NOMO-1 (cell line): ENCODE results near the gene GEMIN7.

ENCODE experiments used
- DNase-seq, 2 experiments: peaks; one replicate each; lab custom pipeline; 2025; ENCODE audit not compliant: unreplicated experiment in 2 of 2; lab: John Stamatoyannopoulos, UW

Gene GEMIN7

GRCh38 chr19:45082170-45082569 is 3.1 kb downstream of the GEMIN7 start:
- no peak for DNase-seq

GRCh38 chr19:45086480-45086879 is 7.4 kb downstream of the GEMIN7 start:
- DNase-seq: no peak

GRCh38 chr19:45087531-45087930 is 8.5 kb downstream of the GEMIN7 start:
- DNase-seq: no peak

GRCh38 chr19:45090034-45090433 is 11.0 kb downstream of the GEMIN7 start:
- no peak for DNase-seq

GRCh38 chr19:45090606-45091005 is 11.5 kb downstream of the GEMIN7 start:
- no peak for DNase-seq

- DNase-seq: peak; percentile 95 to 97
Observed at GRCh38 chr19:45091031-45091923, 12.2 kb downstream of the GEMIN7 start.

DNA sequence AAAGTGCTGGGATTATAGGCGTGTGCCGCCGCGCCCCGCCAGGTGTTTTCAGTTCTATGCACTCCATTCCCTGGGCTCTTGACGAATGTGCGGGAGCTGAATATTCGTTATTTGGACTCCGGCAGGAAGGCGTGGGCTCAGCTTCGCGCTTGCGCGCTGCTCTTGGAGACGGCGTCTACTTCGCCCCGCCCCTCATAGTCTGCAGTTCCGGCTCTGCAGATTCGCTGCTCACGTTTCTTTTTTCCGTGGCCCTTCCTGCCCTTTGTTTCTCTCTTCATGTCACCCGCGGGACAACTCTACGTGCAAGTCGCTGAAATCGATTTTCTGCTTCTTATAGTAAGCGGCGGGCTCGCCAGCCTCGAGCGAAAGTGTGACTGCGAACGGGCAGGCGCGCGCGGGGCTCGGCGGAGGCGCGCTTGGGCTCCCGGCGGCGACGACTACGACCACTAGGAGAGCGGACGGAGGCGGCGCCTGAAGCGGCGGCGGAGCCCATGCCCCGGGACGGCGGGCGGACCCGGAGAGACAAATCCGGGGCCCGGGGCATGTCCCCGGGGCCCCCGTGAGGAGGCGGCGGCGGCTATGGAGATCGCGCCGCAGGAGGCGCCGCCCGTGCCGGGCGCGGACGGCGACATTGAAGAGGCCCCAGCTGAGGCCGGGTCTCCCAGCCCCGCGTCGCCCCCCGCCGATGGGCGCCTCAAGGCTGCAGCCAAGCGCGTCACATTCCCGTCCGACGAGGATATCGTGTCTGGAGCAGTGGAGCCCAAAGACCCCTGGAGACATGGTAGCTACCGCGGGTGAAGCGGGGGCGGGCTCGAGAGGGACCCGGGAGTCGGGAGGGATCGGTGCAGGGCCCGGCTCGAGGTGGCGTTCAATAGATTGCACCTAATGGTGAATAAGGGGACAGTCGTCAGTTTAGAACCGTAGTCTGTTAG is 14.0 kb downstream of the GEMIN7 start, which contains the start of gene PPP1R37:
TSS of gene PPP1R37 (plus strand) at position 433 of the 932 bp plus-strand sequence. CDS start at position 580, 147 bp downstream.
- peak; percentile 92 to 94 for DNase-seq

- no peak for DNase-seq
Observed at GRCh38 chr19:45094137-45094536, 15.1 kb downstream of the GEMIN7 start.

GRCh38 chr19:45094707-45095106 is 15.6 kb downstream of the GEMIN7 start:
- no peak for DNase-seq

- DNase-seq: no peak
Observed at GRCh38 chr19:45095496-45096413, 16.7 kb downstream of the GEMIN7 start.

DNA sequence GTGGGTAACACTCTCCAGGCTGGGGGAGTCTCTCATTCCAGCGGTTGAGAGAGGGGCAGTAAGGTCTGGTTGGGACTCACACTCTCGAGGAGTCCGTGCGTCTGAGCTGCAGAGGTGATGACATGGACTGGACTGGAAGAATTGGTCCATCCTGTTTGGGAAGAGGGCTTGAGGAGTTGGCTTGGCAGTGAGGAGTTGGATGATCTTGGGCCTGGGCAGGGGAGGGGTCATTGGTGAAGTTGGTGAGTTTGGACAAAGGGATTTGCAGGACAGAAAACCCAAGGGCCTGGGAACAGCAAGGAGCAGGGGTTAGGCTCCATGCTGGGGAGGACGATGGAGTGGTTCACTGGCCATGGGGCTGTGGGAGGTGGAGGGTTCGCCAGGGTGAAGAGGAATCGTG is 17.6 kb downstream of the GEMIN7 start:
- no peak for DNase-seq

DNA sequence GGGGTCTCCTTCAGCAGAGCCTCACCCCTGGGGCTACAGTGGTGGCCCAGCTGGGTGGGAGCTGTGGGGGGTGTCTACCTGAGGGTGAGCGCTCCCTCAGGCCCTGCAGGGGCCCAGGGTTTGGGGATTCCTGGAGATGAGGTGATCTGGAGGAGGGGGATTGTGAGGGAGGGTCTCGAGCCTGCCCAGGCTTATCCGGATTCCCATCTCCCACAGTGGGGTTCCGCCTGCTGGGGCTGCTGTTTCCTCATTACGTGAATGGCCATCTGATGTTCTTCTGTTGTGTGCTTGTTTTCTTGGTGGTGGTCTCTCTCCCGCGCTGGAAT is 18.4 kb downstream of the GEMIN7 start:
- DNase-seq: no peak

- DNase-seq: no peak
Observed at GRCh38 chr19:45097776-45098520, 18.9 kb downstream of the GEMIN7 start.

DNA sequence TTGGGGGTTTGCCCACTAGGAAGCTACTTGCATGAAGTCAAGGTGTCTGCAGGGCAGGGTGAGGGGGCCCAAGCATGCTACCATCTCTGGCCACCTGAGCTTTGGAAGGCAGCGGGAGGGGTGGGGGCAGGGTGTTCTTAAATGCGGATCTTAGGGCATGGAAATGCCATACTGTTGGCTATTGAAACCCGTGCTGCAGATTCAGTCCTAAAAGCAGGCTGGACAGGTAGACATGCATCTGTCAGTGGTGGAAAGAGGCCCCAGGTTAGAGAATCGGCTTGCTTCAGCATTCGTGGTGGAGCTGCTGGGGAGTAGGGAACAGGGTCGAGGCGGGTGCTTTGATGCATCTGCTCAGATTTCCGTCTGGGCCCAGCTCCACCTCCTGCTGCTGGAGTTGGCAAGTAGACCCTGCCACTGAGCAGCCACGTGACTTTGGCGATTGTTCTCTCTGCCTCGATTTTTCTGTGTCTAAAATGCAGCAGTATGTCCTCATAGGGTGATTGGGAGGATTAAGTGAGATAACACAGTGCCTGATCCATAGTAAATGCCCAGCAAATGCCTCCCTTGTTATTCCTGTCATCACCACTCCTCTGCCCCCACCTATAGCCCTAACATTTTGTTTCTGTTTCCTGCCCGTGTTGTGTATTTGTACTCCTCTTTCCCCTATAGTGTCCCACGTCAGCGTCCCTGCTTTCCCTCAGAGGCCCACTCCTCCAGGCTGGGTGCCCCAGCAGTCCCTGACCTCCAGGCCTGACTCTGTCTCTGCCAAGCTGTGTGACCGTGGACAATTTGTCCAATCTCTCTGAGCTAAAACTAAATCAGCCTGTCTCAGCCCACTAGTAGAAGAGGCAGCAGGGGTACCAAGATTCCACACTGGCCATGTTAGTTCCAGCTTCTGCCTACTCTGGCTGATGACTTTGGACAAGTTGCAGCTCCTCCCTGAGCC is 19.7 kb downstream of the GEMIN7 start:
- no peak for DNase-seq

DNA sequence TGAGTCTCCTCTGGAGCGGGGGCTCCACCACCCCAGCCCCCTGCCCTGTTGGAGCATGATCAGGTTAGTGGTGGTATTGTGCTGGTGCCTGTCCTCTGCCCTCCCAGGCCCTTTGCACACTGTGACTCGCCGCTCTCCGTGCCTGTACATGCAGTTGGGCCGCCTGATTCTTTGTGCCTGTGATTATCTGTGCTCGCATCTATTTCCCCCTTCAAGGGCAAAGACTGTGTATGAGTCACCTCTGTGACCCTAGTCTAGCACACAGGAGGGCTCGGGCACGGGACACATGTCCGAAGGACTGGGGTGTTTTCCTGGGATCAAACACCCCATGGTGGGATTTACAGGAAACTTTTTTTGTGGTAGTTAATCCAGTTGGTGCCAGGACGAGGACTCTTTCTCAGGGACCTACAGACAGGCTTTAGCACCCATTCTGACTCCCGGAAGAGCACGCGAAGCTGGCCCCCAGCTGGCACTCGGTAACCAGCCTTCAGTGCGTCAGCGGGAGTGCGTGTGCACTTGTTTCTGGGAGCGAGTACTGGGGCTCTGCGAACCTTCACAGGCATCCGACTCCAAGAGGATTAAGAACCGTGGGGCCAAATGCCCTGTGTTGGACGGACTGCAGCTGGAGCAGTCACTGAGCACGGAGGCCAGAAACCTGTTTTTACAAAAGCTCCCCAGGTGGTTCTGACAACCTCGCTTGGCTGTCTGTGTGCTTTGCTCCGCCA is 20.6 kb downstream of the GEMIN7 start:
- DNase-seq: no peak

DNA sequence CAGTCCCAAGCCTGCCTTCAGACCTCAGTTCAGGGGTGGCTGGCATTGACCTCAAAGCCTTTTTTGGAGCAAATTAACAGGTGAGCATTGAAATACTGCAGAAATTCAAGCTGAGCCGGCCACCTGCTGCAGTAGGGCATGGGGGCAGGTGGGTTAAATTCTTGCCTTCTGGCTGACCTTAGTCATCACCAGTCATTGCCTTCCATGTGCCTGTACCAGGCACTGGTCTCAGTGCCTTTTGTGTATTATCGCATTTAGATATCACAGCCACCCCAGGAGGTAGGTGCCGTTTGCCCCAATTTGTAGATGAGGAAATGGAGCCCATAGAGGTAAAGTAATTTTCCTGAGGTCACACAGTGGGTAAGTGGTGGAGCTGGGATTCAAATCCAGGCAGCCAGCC is 21.1 kb downstream of the GEMIN7 start:
- DNase-seq: no peak

DNA sequence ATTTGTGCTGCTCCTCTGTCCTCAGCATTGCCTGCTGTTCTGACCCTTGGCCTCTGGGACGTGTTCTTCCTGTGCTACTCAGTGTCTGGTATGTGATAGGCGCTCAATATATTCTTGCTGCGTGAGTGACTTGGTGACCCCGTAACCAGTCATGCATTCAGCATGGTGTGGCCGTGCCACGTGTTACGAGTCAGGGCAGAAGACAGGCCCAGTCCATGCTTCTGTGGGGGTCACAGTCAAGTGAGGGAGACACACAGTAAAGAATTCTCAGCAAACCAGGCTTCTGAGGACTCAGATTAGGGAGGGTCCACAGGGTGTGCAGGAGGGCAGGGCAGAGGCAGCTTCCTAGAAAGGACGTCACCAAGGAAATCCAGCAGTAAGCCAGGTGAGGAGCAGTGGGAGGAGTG is 21.8 kb downstream of the GEMIN7 start:
- no peak for DNase-seq

GRCh38 chr19:45101806-45102205 is 22.7 kb downstream of the GEMIN7 start:
- no peak for DNase-seq
